ENCODE measurements around the gene MBD6. TPM values are rescaled to one million over a fixed set of nuclear protein-coding genes. Genes with fewer than 3 reads are reported as not detected.
A peak's percentile ranks its signal among the peaks of the same experiment; 100 is the strongest.

Gene MBD6
- total and polyA plus RNA-seq, 12 donors, result 10.5 to 167 (median 38.1) TPM

DNA sequence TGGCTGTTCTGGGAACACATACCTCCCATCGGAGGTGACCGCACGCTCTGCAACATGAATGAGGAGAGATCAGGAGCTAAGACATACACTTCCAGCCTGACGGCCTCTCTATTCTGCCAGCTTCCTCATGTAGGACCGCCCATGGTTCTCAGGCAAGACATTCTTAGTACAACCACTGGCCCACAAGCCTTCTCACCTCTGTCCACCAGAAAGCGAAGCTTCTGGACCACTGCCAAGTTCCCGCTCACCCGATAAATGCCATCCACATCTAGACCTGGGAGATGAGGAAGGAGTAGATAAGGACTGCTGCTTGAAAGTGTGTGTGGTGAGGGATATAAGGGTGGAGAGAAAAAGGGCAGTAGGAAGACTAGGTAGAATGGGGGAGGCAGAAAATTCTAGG is 48.2 kb upstream of the MBD6 start:
- WGBS, 4 donors, result 69 to 75% (median 70%) methylated on average over 8 of the region's 8 CpGs
- intact Hi-C loops (cut with DNase I), result no loop called here
- no peak overlapping the region for H3K27ac ChIP-seq
- no peak for DNase-seq
- peaks cover 11 to 14% of the 10 kb centered on the region in 2 donors for H3K4me1 ChIP-seq (replicated peaks in 1 of 2)
- H3K36me3 ChIP-seq (replicated peaks in 1 of 2), result no peaks in the 10 kb centered on the region
- no peak overlapping the region for H3K4me3 ChIP-seq
- TF ChIP-seq POLR2A (IDR thresholded peaks at IDR 0.05) (no peak), CTCF (IDR thresholded peaks at IDR 0.05) (no peak)
- H3K27me3 ChIP-seq, result peaks cover 26% of the 10 kb centered on the region
- H3K9me3 ChIP-seq (replicated peaks in 1 of 3), result no peaks in the 10 kb centered on the region

- TF ChIP-seq POLR2A (IDR thresholded peaks at IDR 0.05), result no peak
- TF ChIP-seq CTCF (IDR thresholded peaks at IDR 0.05), result no peak
- H3K27ac ChIP-seq, result no peak overlapping the region
- H3K36me3 ChIP-seq (replicated peaks in 1 of 2), result no peaks in the 10 kb centered on the region
- DNase-seq, result no peak
- peak overlapping the region in 1 of 4 donors; percentile 49 for H3K4me3 ChIP-seq
- H3K27me3 ChIP-seq, result peaks cover 26% of the 10 kb centered on the region
- WGBS, 4 donors, result 52 to 72% (median 72%) methylated on average over 6 to 7 of the region's 7 CpGs
- intact Hi-C loops (cut with DNase I), result no loop called here
- H3K9me3 ChIP-seq (replicated peaks in 1 of 3), result no peaks in the 10 kb centered on the region
- peaks cover 11 to 14% of the 10 kb centered on the region in 2 donors for H3K4me1 ChIP-seq (replicated peaks in 1 of 2)
Observed at GRCh38 chr12:57474862-57475261, 47.8 kb upstream of the MBD6 start.

GRCh38 chr12:57475271-57476161 is 47.1 kb upstream of the MBD6 start:
- Histone ChIP-seq H3K36me3 (replicated peaks in 1 of 2) (no peaks in the 10 kb centered on the region), H3K4me1 (replicated peaks in 1 of 2) (peaks cover 11 to 14% of the 10 kb centered on the region in 2 donors), H3K4me3 (peak overlapping the region in 2 of 4 donors; percentile 7 to 49), H3K9me3 (replicated peaks in 1 of 3) (no peaks in the 10 kb centered on the region), H3K27ac (no peak overlapping the region), H3K27me3 (peaks cover 26% of the 10 kb centered on the region)
- intact Hi-C loops (cut with DNase I), result no loop called here
- TF ChIP-seq POLR2A (IDR thresholded peaks at IDR 0.05), result no peak
- TF ChIP-seq CTCF (IDR thresholded peaks at IDR 0.05), result no peak
- 9 to 20% (median 16%) methylated on average over 31 to 84 of the region's 84 CpGs for WGBS, 4 donors
- DNase-seq, result peak in 5 of 7 donors; percentile 43 to 73 (median 59)

DNA sequence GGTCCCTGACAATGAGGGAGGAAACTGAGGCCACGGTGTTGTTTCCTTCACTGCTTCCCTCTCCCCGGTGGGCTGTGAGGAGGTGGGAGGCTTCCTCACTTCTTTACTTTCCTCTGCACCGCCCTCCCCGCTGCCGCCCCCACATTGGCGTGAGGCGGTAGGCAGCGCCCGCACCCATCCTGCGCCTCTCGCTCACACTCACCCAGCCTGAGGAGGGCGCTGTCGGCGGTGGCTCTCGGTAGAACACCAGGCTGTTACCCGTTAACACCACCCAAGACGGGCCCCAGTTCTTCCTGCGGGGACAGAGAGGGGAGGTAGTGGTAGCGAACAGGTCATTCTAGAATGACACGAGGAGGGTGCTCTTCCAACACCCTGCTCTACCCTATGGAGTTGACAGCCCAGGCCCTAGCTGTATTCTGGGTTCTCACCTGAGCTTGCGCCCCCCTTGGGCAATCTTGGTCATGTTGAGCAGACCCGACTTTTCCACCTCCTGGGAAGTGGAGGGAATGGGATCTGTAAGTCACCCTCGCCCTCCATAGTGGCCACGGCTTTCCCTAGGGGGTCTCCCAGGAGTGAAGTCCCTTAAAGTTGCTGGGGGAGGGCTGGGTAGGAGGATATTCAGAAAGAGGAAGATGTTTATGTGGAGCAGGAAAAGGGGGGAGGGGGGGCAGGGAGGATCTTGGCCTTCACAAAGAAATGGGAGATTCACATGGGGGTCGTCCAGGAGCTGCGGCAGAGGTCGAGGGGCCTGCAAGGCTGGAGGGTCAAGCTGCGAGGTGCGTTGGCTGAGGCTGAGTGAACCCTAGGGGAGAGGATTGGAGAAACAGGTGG is 46.2 kb upstream of the MBD6 start:
- Histone ChIP-seq H3K36me3 (replicated peaks in 1 of 2) (no peaks in the 10 kb centered on the region), H3K27me3 (peaks cover 26% of the 10 kb centered on the region), H3K4me1 (replicated peaks in 1 of 2) (peaks cover 11 to 14% of the 10 kb centered on the region in 2 donors), H3K27ac (peak overlapping the region in 1 of 5 donors; percentile 86), H3K4me3 (peak overlapping the region in 2 of 4 donors; percentile 7 to 49), H3K9me3 (replicated peaks in 1 of 3) (no peaks in the 10 kb centered on the region)
- WGBS, 4 donors, result 16 to 25% (median 17%) methylated on average over 12 to 29 of the region's 29 CpGs
- TF ChIP-seq POLR2A (IDR thresholded peaks at IDR 0.05) (no peak), CTCF (IDR thresholded peaks at IDR 0.05) (peak in 2 of 6 experiments; percentile 14)
- DNase-seq, result no peak
- intact Hi-C loops (cut with DNase I), result no loop called here
